ENCODE results near the gene FZR1. TPM values are rescaled to one million over a fixed set of nuclear protein-coding genes. Genes with fewer than 3 reads are reported as not detected.
A peak's percentile ranks its signal among the peaks of the same experiment; 100 is the strongest.

The FZR1 gene
- total and polyA plus RNA-seq, 2 of the 13 experiments (the other 11 are each of a cell fraction or from before 2014, with no cell fraction given) = 29.0 to 30.8 TPM

DNA sequence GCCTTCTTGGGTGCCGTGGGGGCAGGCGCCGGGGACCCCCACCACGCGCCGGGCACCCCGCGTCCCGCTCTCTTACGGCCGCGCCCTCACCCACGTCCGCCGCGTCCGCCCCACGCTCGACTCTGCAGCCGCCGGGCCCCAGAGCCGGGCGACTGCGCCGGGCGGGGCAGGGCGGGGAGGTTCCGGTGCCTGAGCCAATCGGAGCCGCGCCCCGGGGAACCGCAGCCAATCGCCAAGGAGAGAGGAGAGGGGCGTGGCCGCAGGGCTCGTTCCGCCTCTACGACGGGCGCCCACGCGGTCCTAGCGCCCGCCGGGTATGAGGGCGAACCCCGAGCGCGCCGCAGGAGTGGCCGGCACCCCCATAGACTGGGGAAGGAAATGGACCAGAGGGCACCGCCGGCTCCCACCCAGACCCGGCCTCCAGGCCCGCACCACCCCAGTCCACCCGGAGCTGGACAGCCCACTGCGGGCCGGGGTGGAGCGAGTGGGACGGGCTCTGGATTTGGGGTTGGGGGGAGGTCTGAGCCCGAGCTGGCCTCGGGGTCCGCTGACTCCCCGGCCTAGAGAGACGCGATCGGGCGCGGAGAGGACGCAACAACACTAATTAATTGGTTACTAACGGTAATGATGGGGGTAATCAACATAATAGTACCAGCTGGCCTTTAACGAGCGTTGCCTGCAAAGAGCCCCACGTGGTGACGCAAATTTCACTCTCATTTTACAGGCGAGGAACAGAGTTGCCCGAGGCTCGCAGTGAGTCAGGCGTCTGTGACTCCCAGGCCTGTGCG is 51.5 kb downstream of the FZR1 start, which contains the start of gene MFSD12 (continued):
- TF ChIP-seq CC2D1A (CRISPR knock-in tag; IDR thresholded peaks at IDR 0.05) (no peak), PCBP1 (IDR thresholded peaks at IDR 0.05; ENCODE audit: borderline replicate concordance, low read depth, low read length) (0 out of 2 replicates have a peak, but pooled peaks have one; percentile 43), TBX2 (CRISPR knock-in tag; IDR thresholded peaks at IDR 0.05; ENCODE audit: borderline replicate concordance) (peak; percentile 54; the same call in 1 of the 2 replicates), ZBTB7B (CRISPR knock-in tag; IDR thresholded peaks at IDR 0.05) (peak; percentile 95), ZNF556 (CRISPR knock-in tag; IDR thresholded peaks at IDR 0.05; ENCODE audit: borderline replicate concordance) (peak; percentile 32; the same call in 1 of the 2 replicates), ZNF30 (CRISPR knock-in tag; IDR thresholded peaks at IDR 0.05) (no peak), DRAP1 (CRISPR knock-in tag; IDR thresholded peaks at IDR 0.05) (peak; percentile 54; the same call in 1 of the 2 replicates), ZNF558 (CRISPR knock-in tag; IDR thresholded peaks at IDR 0.05; ENCODE audit: borderline replicate concordance) (no peak), SP2 (CRISPR knock-in tag; IDR thresholded peaks at IDR 0.05) (peak; percentile 91), SRY (CRISPR knock-in tag; IDR thresholded peaks at IDR 0.05) (0 out of 2 replicates have a peak, but pooled peaks have one; percentile 40), DNMT1 (CRISPR knock-in tag; IDR thresholded peaks at IDR 0.05) (no peak), ZBTB46 (CRISPR knock-in tag; IDR thresholded peaks at IDR 0.05; ENCODE audit: borderline replicate concordance) (no peak), ZNF251 (CRISPR knock-in tag; IDR thresholded peaks at IDR 0.05) (no peak), KDM1A (CRISPR knock-in tag; IDR thresholded peaks at IDR 0.05) (no peak), NFKBIZ (CRISPR knock-in tag; IDR thresholded peaks at IDR 0.05) (no peak), ZSCAN31 (CRISPR knock-in tag; IDR thresholded peaks at IDR 0.05; ENCODE audit: low read depth) (no peak), ZNF788 (CRISPR knock-in tag; IDR thresholded peaks at IDR 0.05; ENCODE audit: borderline replicate concordance) (no peak), ZNF354B (CRISPR knock-in tag; IDR thresholded peaks at IDR 0.05) (no peak), EEA1 (CRISPR knock-in tag; IDR thresholded peaks at IDR 0.05; ENCODE audit: borderline replicate concordance) (no peak)
- TF ChIP-seq, protein P1, sequence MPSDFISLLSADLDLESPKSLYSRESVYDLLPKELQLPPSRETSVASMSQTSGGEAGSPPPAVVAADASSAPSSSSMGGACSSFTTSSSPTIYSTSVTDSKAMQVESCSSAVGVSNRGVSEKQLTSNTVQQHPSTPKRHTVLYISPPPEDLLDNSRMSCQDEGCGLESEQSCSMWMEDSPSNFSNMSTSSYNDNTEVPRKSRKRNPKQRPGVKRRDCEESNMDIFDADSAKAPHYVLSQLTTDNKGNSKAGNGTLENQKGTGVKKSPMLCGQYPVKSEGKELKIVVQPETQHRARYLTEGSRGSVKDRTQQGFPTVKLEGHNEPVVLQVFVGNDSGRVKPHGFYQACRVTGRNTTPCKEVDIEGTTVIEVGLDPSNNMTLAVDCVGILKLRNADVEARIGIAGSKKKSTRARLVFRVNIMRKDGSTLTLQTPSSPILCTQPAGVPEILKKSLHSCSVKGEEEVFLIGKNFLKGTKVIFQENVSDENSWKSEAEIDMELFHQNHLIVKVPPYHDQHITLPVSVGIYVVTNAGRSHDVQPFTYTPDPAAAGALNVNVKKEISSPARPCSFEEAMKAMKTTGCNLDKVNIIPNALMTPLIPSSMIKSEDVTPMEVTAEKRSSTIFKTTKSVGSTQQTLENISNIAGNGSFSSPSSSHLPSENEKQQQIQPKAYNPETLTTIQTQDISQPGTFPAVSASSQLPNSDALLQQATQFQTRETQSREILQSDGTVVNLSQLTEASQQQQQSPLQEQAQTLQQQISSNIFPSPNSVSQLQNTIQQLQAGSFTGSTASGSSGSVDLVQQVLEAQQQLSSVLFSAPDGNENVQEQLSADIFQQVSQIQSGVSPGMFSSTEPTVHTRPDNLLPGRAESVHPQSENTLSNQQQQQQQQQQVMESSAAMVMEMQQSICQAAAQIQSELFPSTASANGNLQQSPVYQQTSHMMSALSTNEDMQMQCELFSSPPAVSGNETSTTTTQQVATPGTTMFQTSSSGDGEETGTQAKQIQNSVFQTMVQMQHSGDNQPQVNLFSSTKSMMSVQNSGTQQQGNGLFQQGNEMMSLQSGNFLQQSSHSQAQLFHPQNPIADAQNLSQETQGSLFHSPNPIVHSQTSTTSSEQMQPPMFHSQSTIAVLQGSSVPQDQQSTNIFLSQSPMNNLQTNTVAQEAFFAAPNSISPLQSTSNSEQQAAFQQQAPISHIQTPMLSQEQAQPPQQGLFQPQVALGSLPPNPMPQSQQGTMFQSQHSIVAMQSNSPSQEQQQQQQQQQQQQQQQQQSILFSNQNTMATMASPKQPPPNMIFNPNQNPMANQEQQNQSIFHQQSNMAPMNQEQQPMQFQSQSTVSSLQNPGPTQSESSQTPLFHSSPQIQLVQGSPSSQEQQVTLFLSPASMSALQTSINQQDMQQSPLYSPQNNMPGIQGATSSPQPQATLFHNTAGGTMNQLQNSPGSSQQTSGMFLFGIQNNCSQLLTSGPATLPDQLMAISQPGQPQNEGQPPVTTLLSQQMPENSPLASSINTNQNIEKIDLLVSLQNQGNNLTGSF (CRISPR knock-in tag; IDR thresholded peaks at IDR 0.05) = 0 out of 2 replicates have a peak, but pooled peaks have one; percentile 68

Measured in HepG2 (cell line).